Natural killer cell treated with Interleukin-12 subunit alpha and Interleukin-12 subunit beta and Interleukin-15 and Interleukin-18, amount 100 ng/mL, for 72 hours (primary cell): ENCODE measurements around the gene TGFB3. TPM values are rescaled to one million over a fixed set of nuclear protein-coding genes. Genes with fewer than 3 reads are reported as not detected.
"Not testable (repeated sequence)": the region's sequence is repeated elsewhere in the genome, so short reads cannot be mapped to it uniquely, and the experiment has no call there.

Source experiments
- ATAC-seq, 2 donors: fragments of 150-1000 bp; cut with Tn5 transposase in 1 of 2; sonication (Bioruptor Pico), chemical (Tn5 transposase) in 1 of 2; 2 replicates each; pipeline ENCODE4 v1.10.0; 2021
- DNase-seq: peaks from one replicate; pipeline ENCODE4 v3.0.0; 2022; ENCODE audit warnings: low spot score
- H3K27ac Mint-ChIP-seq, 2 donors: 1 replicate in 1 of 2; 2 replicates in 1 of 2; pipeline ENCODE4 v1.8.0; 2022; ENCODE audit warnings: mixed read lengths in 2 of 2, mild to moderate bottlenecking in 1 of 2, moderate library complexity in 1 of 2
- H3K27me3 Mint-ChIP-seq, 2 donors: 1 replicate in 1 of 2; 2 replicates in 1 of 2; pipeline ENCODE4 v1.8.0; 2022; ENCODE audit warnings: mixed read lengths in 2 of 2
- H3K36me3 Mint-ChIP-seq: one replicate; pipeline ENCODE4 v1.8.0; 2022; ENCODE audit warnings: mixed read lengths
- H3K4me1 Mint-ChIP-seq, 2 donors: 1 replicate in 1 of 2; 2 replicates in 1 of 2; pipeline ENCODE4 v1.8.0; 2022; ENCODE audit warnings: low read depth in 2 of 2, mixed read lengths in 2 of 2, mild to moderate bottlenecking in 1 of 2
- H3K4me3 Mint-ChIP-seq: one replicate; pipeline ENCODE4 v1.8.0; 2022; ENCODE audit warnings: mixed read lengths
- H3K9me3 Mint-ChIP-seq: 2 replicates; pipeline ENCODE4 v1.8.0; 2022; ENCODE audit warnings: mixed read lengths
- total RNA-seq, 2 donors: library from RNA; stranded (reverse); gene quantifications; one replicate each; pipeline ENCODE4 v1.2.3, GENCODE V29; 2022

The TGFB3 gene
- total RNA-seq, 2 donors from 2014 or later = 1.4 to 3.8 TPM

DNA sequence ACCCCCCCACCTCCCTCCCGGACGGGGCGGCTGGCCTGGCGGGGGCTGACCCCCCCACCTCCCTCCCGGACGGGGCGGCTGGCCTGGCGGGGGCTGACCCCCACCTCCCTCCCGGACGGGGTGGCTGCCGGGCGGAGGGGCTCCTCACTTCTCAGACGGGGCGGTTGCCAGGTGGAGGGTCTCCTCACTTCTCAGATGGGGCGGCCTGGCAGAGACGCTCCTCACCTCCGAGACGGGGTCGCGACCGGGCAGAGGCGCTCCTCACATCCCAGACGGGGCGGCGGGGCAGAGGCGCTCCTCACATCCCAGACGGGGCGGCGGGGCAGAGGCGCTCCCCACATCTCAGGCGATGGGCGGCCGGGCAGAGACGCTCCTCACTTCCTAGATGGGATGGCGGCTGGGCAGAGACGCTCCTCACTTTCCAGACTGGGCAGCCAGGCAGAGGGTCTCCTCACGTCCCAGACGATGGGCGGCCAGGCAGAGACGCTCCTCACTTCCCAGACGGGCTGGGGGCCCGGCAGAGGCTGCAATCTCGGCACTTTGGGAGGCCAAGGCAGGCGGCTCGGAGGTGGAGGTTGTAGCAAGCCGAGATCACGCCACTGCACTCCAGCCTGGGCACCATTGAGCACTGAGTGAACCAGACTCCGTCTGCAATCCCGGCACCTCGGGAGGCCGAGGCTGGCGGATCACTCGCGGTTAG lies 56.5 kb downstream of the TGFB3 start:
- H3K4me1 Mint-ChIP-seq, H3K27me3 Mint-ChIP-seq, ATAC-seq, H3K27ac Mint-ChIP-seq, DNase-seq, H3K9me3 Mint-ChIP-seq, H3K4me3 Mint-ChIP-seq: not testable (repeated sequence)
- peaks cover 14% of the 10 kb centered on the region for H3K36me3 Mint-ChIP-seq

GRCh38 chr14:75920421-75920820 lies 61.4 kb downstream of the TGFB3 start:
- DNase-seq, H3K27me3 Mint-ChIP-seq, H3K27ac Mint-ChIP-seq, ATAC-seq, H3K4me3 Mint-ChIP-seq, H3K9me3 Mint-ChIP-seq, H3K4me1 Mint-ChIP-seq: not testable (repeated sequence)
- peaks cover 14% of the 10 kb centered on the region for H3K36me3 Mint-ChIP-seq

DNA sequence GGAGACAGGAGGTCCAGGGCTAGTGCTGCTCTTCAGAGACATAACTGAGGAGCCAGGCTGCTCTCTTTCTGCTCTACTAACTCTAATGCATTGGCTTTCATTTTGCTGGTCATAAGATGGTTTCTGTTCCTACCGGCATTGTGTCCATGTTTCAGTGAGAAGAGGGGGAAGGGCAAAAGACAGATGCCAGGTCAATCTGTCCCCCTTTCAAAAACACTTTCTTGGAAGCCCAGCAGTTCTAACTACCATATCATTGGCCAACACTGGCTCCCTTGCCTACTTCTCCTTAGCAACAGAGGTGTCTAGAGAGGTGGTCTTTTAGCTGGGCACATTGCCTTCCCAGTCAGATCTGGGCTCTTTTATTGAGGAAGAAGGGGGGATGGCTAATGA lies 63.9 kb downstream of the TGFB3 start:
- H3K9me3 Mint-ChIP-seq = no peaks in the 10 kb centered on the region
- H3K27me3 Mint-ChIP-seq = no peaks in the 10 kb centered on the region
- ATAC-seq (no peak), DNase-seq (no peak)
- H3K4me3 Mint-ChIP-seq = no peak overlapping the region
- H3K4me1 Mint-ChIP-seq = no peaks in the 10 kb centered on the region
- peaks cover 14% of the 10 kb centered on the region for H3K36me3 Mint-ChIP-seq
- H3K27ac Mint-ChIP-seq = no peak overlapping the region

DNA sequence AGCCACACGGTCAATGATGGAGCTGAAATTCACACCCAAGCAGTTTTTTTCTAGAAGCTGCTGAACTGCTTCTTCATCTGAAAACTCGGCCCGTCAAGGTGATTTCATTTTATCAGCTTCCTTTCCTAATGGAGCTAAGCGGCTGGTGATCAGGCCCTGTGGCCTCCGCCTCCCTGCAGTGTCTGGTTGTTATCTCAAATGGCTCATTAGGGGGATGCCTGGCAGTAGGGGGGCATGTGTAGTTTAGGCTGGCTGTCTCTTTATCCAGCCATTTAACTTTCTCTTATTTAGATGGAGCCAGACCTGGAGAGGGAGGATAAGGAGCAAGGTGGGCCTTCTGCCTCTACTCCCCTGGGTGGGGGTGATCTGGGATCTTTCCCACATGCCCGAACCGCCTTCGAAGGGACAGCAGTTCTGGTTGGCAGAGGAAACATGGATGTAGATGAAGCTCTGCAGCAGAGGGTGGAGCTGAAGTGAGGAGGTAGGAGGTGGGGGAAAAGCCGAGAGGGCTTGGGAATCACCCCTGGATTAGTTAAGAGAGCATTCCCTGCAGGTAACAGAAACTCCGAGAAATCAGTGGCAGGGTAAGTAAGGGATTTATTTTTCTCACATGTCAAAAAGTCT lies 64.4 kb downstream of the TGFB3 start:
- Mint-ChIP-seq H3K4me3 (no peak overlapping the region), H3K4me1 (no peaks in the 10 kb centered on the region), H3K27me3 (no peaks in the 10 kb centered on the region), H3K9me3 (no peaks in the 10 kb centered on the region), H3K36me3 (peaks cover 14% of the 10 kb centered on the region), H3K27ac (no peak overlapping the region)
- no peak for ATAC-seq
- no peak for DNase-seq

GRCh38 chr14:75915045-75915444 lies 66.8 kb downstream of the TGFB3 start:
- Mint-ChIP-seq H3K4me3 (no peak overlapping the region), H3K4me1 (no peaks in the 10 kb centered on the region), H3K9me3 (no peaks in the 10 kb centered on the region), H3K36me3 (no peaks in the 10 kb centered on the region), H3K27ac (no peak overlapping the region), H3K27me3 (no peaks in the 10 kb centered on the region)
- DNase-seq = no peak
- no peak for ATAC-seq

GRCh38 chr14:75913183-75913582 lies 68.6 kb downstream of the TGFB3 start:
- no peak overlapping the region for H3K4me3 Mint-ChIP-seq
- no peaks in the 10 kb centered on the region for H3K4me1 Mint-ChIP-seq
- H3K27me3 Mint-ChIP-seq = no peaks in the 10 kb centered on the region
- no peak for ATAC-seq
- no peak for DNase-seq
- H3K9me3 Mint-ChIP-seq = no peaks in the 10 kb centered on the region
- H3K36me3 Mint-ChIP-seq = no peaks in the 10 kb centered on the region
- no peak overlapping the region for H3K27ac Mint-ChIP-seq

- Mint-ChIP-seq H3K9me3 (no peaks in the 10 kb centered on the region), H3K4me3 (no peak overlapping the region), H3K27ac (no peak overlapping the region), H3K36me3 (no peaks in the 10 kb centered on the region), H3K4me1 (no peaks in the 10 kb centered on the region), H3K27me3 (no peaks in the 10 kb centered on the region)
- no peak for ATAC-seq
- DNase-seq = no peak
Observed at GRCh38 chr14:75911883-75912282, 69.9 kb downstream of the TGFB3 start.

DNA sequence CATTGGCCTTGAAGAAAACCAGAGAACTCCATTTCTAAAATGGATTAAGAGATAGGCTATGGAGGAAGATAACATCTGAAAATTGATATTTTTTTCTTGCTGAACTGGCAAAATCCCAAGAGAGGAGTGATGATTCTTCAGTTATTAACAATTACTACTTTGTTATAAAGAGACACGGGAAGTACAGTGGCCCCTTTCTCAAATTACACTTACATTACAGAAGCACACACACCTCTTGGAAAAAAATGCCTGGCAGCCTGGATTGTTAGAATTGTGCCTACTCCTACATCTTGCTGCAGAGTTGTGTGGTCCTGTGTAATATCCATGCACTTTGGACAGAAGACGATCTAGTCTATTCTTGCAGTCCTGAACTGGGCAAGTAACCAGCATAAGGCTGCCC lies 71.7 kb downstream of the TGFB3 start:
- Mint-ChIP-seq H3K4me3 (no peak overlapping the region), H3K27me3 (no peaks in the 10 kb centered on the region), H3K4me1 (no peaks in the 10 kb centered on the region), H3K27ac (no peak overlapping the region), H3K36me3 (no peaks in the 10 kb centered on the region), H3K9me3 (no peaks in the 10 kb centered on the region)
- DNase-seq = no peak
- ATAC-seq = no peak

DNA sequence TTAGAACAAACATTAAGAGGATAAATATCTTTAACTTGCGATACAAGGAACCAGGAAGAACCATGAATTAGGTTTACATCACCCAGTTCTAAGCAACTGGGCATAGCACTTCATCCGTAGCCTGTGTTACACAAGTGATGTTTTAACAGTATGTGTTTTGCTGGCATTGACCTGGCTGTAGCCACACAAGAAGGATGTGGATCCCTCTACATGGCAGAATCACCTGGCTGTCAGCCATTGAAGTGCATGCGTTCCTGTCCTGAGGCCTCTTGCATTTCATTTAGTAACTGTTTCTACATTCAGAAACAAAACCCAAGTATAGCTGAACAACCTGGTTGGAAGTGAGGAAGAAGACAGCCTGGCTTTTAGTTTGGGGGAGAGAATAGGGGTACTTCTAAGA lies 72.2 kb downstream of the TGFB3 start:
- Mint-ChIP-seq H3K36me3 (no peaks in the 10 kb centered on the region), H3K27me3 (no peaks in the 10 kb centered on the region), H3K4me1 (no peaks in the 10 kb centered on the region), H3K27ac (no peak overlapping the region), H3K4me3 (no peak overlapping the region), H3K9me3 (no peaks in the 10 kb centered on the region)
- DNase-seq (no peak), ATAC-seq (no peak)

Other genes with a start within 250 kb of the TGFB3 start
- gene IFT43, start 3.8 kb upstream of the TGFB3 start, total RNA-seq = 10 to 100 TPM in 1 of 2 donors, 1 to 10 TPM in 1; 7.9 to 11.5 TPM
- 10 to 100 TPM; 66.0 to 91.7 TPM for gene GPATCH2L, start 169.9 kb upstream of the TGFB3 start, total RNA-seq